ENCODE results near the gene DLG5. TPM values are rescaled to one million over a fixed set of nuclear protein-coding genes. Genes with fewer than 3 reads are reported as not detected.
A peak's percentile ranks its signal among the peaks of the same experiment; 100 is the strongest.

DLG5 gene
- total RNA-seq, 1 experiment from 2014 or later: 60.3 TPM

- no peak for DNase-seq (ENCODE audit: low spot score)
Measured at GRCh38 chr10:77910524-77911145, 15.9 kb downstream of the DLG5 start.

- peak; percentile 62 for DNase-seq (ENCODE audit: low spot score)
Measured at GRCh38 chr10:77909749-77910375, 16.7 kb downstream of the DLG5 start.

- DNase-seq (ENCODE audit: low spot score): no peak
Measured at GRCh38 chr10:77909021-77909748, 17.4 kb downstream of the DLG5 start.

GRCh38 chr10:77907900-77908717 lies 18.4 kb downstream of the DLG5 start:
- DNase-seq (ENCODE audit: low spot score): no peak

GRCh38 chr10:77907462-77907861 lies 19.1 kb downstream of the DLG5 start:
- no peak for DNase-seq (ENCODE audit: low spot score)

- DNase-seq (ENCODE audit: low spot score): no peak
Measured at GRCh38 chr10:77906951-77907421, 19.6 kb downstream of the DLG5 start.

GRCh38 chr10:77905781-77906180 lies 20.8 kb downstream of the DLG5 start:
- DNase-seq (ENCODE audit: low spot score): no peak

- DNase-seq (ENCODE audit: low spot score): peak; percentile 40
Measured at GRCh38 chr10:77905086-77905748, 21.3 kb downstream of the DLG5 start.

- DNase-seq (ENCODE audit: low spot score): no peak
Measured at GRCh38 chr10:77904100-77904840, 22.3 kb downstream of the DLG5 start.

GRCh38 chr10:77902159-77902558 lies 24.4 kb downstream of the DLG5 start:
- DNase-seq (ENCODE audit: low spot score): no peak

GRCh38 chr10:77901743-77902142 lies 24.8 kb downstream of the DLG5 start:
- DNase-seq (ENCODE audit: low spot score): no peak

GRCh38 chr10:77899690-77900089 lies 26.9 kb downstream of the DLG5 start:
- DNase-seq (ENCODE audit: low spot score): no peak

- peak; percentile 97 for DNase-seq (ENCODE audit: low spot score)
Measured at GRCh38 chr10:77899080-77899477, 27.5 kb downstream of the DLG5 start.

GRCh38 chr10:77898323-77899079 lies 28.1 kb downstream of the DLG5 start:
- DNase-seq (ENCODE audit: low spot score): peak; percentile 44

GRCh38 chr10:77896058-77896457 lies 30.5 kb downstream of the DLG5 start:
- no peak for DNase-seq (ENCODE audit: low spot score)

GRCh38 chr10:77894058-77894457 lies 32.5 kb downstream of the DLG5 start:
- DNase-seq (ENCODE audit: low spot score): no peak

GRCh38 chr10:77893386-77893785 lies 33.2 kb downstream of the DLG5 start:
- no peak for DNase-seq (ENCODE audit: low spot score)

GRCh38 chr10:77892761-77893160 lies 33.8 kb downstream of the DLG5 start:
- DNase-seq (ENCODE audit: low spot score): no peak

GRCh38 chr10:77892021-77892739 lies 34.4 kb downstream of the DLG5 start:
- no peak for DNase-seq (ENCODE audit: low spot score)

Data from A172 (cell line).